H1 (cell line): ENCODE measurements around the gene BIRC2. TPM values are rescaled to one million over a fixed set of nuclear protein-coding genes. Genes with fewer than 3 reads are reported as not detected.

ENCODE experiments used
- BACH1 ChIP-seq: IDR thresholded peaks from 2 replicates; pipeline ENCODE4 v1.6.1; 2012; ENCODE audit warnings: low read length, improper control_type of control experiment
- JUND ChIP-seq: IDR thresholded peaks from 2 replicates; pipeline ENCODE4 v1.6.1; 2011; ENCODE audit warnings: mild to moderate bottlenecking, improper control_type of control experiment, low read length
- KDM4A ChIP-seq: IDR thresholded peaks from one replicate; pipeline ENCODE4 v1.7.1; 2012; ENCODE audit warnings: low read depth, mild to moderate bottlenecking, moderate library complexity, low read length, inconsistent platforms; ENCODE audit not compliant: severe bottlenecking
- polyA plus RNA-seq, 7 experiments: library from polyadenylated mRNA; depleted of rRNA in 3 of 7; stranded (reverse) in 5 of 7; unstranded in 2 of 7; fragments of >200 nt in 5 of 7; fragments of 200-250 nt in 2 of 7; gene quantifications; 1 replicate in 5 of 7; 2 replicates in 1 of 7; 4 replicates in 1 of 7; pipeline versions ENCODE4 v1.2.1 to v1.2.3, GENCODE V29; 2011 to 2013; ENCODE audit warnings: missing spikeins in 2 of 7, mixed read lengths in 2 of 7
- total RNA-seq: library from RNA; stranded (reverse); fragmentation: NEBNext Ultra II Directional; extraction: Animal tissue kit (Norgen Biotek cat#: 25700); gene quantifications from 2 replicates; pipeline ENCODE4 v1.2.1, GENCODE V29; 2021

Gene BIRC2
- total and polyA plus RNA-seq, 2 of the 8 experiments (the other 6 are each of a cell fraction or from before 2014, with no cell fraction given): 18.4 to 24.7 TPM

DNA sequence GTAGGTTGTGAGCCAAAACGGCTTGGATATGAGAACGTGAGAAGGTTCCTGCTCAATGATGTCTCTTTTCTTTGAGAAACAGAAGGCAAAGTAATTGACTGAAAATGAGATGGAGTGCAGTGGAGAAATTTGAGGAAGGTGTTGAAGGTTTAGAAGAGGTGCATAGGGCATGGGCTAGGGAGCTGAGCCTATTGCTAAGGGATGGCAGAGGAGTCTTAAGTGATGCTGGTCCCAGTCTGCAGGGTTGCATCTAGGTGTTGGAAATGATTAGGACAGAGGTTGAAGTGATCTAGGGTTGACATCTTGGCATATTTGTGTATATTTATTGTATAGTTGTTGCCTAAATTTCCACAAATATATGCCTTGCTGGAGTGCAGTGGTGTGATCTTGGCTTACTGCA, 27.5 kb upstream of the BIRC2 start (continued):
- no peak for TF ChIP-seq JUND
- TF ChIP-seq KDM4A: no peak
- TF ChIP-seq BACH1: no peak
